DMS153 treated with DMSO at 0.1 percent for 48 hours (cell line): ENCODE measurements around the gene AGBL4.

Source experiments
- DNase-seq: peaks from one replicate; lab custom pipeline; 2025; ENCODE audit not compliant: unreplicated experiment; lab: John Stamatoyannopoulos, UW

Gene AGBL4

DNA sequence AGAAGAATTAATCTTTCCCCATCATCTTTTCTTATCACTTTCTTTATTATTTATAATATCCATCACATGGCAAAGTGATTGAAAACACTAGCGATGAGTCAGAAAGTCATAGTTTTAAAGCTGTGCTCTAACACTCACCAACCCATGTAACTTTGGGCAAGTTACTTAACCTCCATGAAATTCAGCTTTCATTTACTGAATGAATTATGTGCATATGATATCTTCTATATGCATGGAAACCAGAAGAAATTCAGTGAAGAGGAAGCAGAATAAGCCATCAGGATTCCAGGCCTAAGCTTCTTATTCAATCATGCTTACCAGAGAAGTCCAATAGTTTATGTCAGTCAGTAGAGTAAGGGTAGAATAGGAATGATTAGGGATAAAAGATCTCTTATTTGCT lies 300.1 kb downstream of the AGBL4 start:
- DNase-seq, result no peak

DNA sequence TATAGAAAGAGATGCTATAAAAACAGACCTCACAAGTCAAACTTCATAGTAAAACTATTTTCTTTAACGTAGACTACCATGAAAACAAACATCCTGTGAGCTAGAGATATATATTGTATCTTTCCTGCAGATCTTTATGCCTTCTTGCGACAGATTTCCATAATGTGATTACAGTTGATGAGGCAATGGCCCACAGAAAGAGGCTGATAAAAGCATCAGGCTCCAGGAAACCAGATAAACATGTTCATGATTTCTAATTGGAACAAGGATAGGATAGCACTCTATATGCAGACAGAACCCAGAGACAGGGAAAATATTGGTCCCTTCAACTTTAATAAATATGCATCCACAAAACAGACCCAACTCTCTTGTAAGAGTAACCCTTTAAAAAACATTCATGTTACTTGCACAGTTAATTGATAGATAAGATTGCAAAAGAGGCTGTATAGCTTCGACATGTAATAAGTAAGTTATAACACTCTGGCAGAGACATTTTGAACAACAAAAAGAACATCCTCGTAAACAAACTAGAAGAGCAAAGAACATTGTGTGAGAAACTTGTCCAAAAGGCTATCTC lies 329.4 kb downstream of the AGBL4 start:
- no peak for DNase-seq

DNA sequence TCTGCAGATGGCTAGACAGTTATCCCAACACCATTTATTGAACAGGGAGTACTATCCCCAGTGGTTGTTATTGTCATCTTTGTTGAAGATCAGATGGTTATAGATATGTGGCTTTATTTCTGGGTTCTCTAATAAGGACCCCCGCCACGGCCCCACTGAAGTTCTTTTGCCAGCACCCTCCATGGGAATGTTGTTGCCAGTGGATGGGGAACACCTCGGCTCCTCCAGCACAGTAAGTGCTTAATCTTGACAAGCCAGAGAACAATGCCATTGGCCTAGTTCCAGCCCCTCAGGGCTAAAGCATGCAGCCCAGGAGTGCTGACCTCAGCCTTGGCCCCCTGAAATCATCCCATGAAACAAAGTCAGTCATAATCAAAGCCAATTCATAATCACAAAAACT lies 337.6 kb downstream of the AGBL4 start:
- no peak for DNase-seq

DNA sequence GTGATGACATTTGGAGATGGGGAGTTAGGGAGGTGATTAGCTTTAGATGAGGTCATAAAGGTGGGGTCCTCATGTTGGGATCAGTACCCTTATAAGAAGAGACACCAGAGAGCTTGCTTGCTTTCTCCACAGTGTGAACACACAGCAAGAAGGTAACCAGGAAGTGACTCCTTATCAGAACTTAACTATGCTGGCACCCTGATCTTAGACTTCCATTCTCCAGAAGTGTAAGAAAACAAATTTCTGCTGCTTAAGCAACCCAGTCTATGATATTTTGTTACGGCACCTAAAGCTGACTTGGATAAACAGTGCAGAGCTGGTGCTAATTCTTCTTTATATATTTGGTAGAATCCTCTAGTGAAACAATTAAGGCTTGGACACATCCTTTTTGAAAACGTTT lies 346.0 kb downstream of the AGBL4 start:
- DNase-seq, result no peak

DNA sequence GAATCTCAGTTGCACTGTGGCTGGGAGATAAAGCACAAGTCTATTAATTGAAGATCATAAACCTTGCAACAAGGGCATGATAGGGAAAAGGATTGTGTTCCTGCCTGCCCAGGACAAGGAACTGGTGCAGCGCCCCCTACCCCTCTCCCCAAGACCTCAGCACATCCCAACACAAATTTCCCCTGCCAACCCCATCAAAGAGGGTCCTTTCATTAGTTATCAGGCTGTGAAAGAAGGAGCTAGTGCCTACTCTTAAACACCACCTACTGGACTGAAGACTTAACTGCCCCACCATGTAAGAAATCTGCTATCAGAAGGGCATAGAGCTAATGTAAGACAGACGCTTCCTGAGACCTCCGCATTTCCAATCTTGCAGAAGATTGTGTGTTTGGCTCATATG lies 372.6 kb downstream of the AGBL4 start:
- DNase-seq, result no peak

DNA sequence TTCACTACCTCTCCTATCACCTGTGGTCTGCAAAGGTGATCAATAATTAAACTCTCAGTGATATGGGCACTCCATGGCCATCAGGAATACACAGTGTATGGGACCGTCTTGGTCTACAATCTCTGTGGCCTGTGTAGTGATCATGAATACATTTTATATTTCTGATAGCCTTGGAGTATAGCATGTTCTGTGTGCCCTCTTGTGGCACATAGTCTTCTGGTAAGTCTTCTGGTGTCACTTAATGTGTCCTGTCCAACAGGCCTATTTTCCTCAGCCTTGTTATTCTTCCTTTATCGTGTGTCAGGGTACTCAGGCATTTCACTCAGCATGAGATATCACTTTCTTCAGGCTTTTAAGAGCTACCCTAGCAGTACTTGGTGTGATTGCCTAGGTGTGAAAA lies 393.6 kb downstream of the AGBL4 start:
- DNase-seq, result peak; percentile 6

DNA sequence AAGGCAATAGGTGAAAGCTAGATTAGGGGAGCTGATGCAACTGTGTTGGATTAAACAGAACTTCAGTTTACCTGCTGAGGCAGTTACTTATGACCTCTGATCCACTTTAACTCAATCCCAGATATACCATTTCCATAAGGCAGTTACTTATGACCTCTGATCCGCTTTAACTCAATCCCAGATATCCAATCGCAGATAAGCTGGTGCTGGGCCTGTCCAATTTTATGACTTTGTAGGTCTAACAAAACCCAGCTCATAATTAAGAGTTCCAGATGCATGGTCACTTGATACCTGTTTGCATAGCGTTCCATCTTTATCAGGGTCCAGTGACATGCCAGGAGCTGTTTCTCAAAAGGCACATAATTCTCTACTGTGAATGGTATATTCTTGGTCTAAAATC lies 396.0 kb downstream of the AGBL4 start:
- no peak for DNase-seq

DNA sequence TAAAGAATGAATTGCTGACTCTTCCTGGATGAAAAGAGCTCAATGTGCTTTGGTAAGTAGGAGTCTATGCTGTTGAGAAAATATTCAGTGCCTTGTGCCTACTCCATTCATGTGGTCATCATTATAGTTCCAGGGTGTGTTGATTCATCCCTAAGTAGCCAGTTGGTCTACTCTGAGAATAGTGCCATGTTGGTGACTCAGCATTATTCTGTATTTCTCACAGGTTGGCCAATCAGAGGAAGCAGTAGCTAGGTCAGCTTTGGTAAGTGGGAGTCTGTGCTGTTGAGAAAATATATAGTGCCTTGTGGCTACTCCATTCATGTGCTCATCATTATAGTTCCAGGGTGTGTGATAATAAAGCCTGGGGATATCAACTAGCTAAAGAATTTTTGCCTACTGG lies 397.3 kb downstream of the AGBL4 start:
- DNase-seq, result no peak

DNA sequence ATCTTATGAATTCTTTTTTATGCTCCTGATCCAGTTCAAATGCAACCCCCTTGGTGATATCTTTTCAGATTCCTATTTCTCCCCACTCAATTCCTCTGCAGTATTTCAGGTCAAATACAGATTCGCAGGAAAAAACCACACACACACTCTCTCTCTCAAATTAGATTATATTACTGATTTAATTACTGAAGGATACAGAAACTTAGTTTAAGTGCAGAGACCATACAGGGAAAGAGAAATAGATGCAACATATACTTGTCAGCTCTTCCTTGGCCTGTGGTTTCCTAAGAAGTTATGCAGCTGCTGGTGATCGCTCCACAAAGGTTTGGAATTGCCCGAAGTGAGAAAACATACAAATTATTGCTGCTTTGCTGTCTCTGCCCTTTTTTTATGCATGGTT lies 400.9 kb downstream of the AGBL4 start:
- DNase-seq, result no peak

DNA sequence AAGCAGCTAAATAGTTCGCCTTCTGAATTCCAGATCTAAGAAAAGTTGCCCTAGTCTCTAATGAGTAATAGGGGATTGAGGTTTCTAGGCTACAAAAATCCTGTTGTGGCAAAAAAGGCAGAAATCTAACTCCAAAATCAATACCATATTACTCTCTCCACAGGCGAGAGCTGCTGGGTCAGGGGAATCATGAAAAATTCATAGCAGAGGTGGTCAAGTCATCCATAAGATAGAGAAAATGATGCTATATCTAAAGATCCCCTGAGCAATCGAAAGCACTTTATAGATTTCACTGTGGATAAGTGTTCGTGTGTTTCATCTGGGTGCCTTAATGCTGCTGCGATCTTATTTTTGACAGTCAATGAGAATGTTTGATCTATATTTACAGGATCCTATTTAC lies 417.7 kb downstream of the AGBL4 start:
- DNase-seq, result no peak

DNA sequence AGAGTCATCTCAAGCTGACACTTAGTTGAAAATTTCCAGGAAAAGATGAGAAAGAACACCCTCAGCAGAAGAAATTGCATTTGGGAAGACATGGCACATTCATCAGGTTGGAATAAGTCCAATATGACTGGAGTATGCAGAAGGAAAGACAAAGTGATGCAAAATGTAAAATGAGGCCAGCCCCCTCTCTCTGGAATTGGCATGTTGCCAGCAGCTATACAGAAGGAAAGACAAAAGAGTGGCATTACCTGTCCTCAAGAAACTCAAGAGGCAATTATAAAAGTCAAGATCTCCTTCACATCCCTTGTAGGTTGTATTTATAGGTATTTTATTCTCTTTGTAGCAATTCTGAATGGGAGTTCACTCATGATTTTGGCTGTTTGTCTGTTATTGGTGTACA lies 426.3 kb downstream of the AGBL4 start:
- DNase-seq, result no peak

DNA sequence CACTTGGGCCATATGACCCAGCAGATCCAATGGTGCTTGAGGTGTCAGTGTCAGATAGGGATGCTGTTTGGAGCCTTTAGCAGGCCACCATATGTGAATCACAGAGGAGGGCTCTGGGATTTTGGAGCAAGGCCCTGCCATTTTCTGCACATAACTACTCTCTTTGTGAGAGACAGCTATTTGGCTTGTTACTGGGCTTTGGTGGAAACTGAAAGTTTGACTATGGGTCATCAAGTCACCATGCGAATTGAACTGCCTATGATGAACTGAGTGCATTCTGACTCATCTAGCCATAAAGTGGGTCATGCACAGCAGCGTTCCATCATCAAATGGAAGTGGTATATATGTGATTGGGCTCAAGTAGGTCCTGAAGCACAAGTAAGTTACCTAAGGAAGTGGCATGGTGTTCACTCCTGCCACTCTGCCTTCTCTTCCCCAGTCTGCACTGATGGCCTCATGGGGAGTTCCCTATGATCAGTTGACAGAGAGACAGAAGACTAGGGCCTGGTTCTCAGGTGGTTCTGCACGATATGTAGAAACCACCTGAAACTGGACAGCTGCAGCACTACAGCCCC lies 447.3 kb downstream of the AGBL4 start:
- no peak for DNase-seq

DNA sequence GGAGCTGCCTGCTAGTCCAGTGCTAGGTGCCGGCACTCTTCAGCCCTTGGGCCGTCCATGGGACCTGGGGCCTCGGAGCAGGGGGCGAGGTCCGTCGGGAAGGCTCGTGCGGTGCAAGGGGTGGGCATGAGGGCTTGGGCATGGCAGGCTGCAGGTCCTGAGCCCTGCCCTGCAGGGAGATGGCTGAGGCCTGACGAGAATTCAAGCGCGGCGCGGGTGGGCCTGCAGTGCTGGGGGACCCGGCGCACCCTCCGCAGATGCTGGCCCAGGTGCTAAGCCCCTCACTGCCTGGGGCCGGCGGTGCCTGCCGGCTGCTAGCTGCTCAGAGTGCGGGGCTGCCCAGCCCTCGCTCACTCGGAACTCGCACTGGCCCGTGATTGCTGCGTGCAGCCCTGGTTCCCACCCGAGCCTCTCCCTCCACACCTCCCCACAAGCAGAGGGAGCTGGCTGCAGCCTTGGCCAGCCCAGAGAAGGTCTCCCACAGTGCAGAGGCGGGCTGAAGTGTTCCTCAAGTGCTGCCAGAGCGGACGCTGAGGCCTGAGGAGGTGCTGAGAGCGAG lies 467.0 kb downstream of the AGBL4 start:
- no peak for DNase-seq

DNA sequence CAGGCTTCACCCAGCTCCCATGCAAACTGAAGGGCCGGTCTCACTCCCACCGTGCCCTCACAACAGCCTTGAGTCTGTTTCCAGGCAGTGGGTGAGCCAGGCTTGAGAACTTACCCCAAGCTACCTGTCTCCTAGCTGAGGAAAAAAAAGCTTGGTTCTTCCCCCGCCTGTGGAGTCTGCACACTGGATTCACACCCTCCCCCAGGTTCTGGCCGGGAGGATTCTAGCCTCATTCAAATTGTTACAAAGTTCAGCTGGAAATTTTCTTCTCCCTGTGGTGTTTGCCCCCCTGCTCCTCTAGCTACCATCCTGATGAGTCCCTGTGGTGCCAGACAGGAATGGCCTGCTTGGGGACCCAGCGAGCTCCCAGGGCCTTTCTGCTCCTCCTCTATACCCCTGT lies 471.7 kb downstream of the AGBL4 start:
- no peak for DNase-seq

DNA sequence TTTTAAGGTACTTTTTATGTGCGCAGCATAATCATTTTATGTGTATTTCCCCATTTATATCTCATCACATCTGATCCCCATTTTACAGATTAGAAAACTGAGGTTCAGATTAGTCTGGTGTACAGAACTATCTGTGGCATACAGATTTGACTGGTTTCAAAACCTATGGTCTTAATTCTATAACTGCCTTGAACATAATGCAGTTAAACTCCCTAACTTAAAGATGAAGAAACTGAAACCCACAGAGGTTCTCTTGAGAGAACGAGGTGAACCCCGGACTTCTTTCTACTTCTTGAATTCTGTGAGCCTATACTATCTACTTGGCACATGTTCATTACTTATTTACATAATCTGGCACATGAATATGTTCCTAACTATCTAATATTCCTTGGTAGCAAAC lies 479.1 kb downstream of the AGBL4 start:
- no peak for DNase-seq

DNA sequence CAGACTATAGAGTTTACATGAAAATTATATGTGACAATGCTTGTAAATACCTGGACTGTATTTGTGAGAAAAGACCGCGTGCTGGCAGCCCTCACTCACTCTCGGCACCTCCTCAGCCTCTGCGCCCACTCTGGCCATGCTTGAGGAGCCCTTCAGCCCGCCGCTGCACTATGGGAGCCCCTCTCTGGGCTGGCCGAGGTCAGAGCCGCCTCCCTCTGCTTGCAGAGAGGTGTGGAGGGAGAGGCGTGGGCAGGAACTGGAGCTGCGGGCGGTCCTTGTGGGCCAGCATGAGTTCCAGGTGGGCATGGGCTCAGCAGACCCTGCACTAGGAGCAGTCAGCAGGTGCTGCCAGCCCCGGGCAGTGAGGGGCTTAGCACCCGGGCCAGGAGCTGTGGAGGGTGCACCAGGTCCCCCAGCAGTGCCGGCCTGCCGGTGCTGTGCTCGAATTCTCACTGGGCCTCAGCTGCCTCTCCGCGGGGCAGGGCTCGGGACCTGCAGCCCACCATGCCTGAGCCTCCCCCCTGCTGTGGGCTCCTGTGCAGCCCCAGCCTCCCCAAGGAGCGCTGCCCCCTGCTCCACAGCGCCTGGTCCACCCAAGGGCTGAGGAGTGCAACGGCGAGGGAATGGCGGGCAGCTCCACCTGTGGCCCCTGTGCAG lies 482.5 kb downstream of the AGBL4 start:
- DNase-seq, result no peak

DNA sequence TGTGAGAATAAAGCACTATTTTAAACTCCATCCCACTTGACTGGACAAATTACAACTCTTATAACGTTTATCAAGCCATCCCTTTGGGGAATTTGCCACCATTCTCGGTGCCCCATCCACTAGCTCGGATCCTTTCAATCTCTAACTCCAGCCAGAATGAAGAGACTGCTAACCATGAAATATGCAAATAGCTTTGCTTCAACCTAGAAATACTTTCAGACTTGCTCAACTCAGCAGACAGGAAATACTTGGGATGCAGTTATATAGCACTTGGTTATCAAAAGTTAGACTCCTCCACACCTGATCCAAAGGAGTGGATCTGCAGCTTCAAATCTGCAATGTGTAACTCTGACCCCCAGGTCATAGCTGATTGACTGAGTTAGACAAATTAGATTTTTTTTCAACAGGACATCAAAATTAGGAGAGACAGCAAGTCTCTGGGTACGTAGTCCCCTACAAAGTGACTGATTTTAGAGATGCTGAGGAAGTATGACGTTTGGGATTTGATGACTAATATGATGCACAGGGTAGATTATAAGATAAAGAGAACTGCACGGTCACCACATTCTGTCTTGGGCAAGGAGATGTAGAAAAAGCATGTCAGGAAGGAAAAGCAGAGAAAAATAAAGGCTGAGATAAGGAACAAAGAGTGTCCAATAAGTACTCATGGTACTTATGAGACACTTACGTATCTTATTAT lies 496.0 kb downstream of the AGBL4 start:
- no peak for DNase-seq

DNA sequence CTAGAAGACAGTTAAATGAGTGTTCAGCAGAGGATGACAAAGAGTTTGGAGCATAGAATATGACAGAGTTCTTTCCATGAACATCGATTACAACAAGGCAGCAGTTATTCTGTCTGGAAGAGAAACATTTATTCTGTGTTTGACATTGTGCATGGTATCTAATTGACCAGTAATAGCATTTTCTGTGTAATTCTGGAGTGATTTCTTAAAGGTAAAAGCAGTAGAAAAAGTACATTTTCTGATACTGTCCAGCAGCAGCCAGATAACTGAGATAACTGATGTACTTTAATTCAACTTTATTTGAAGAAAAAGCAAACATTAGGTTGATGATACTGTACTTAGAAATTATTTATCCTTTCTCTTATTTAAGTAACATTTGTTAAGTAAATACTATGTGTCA lies 497.1 kb downstream of the AGBL4 start:
- no peak for DNase-seq

DNA sequence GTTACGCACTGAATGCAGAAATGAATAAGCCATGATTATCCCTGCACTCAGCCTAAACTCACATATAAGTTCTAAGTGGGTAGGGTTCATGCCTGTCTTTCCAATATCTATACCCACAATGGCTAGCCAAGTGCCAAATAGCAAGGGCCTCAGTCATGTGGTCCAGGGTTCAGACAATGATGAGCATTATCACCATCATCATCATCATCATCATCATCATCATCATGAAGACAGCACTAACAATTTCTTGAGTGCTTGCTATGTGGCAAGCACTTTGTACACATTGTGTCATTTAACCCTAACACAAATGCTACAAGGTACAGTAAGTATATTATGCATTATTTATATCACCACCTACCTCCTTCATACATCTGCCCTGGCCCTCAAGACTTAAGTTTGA lies 500.0 kb downstream of the AGBL4 start:
- no peak for DNase-seq

DNA sequence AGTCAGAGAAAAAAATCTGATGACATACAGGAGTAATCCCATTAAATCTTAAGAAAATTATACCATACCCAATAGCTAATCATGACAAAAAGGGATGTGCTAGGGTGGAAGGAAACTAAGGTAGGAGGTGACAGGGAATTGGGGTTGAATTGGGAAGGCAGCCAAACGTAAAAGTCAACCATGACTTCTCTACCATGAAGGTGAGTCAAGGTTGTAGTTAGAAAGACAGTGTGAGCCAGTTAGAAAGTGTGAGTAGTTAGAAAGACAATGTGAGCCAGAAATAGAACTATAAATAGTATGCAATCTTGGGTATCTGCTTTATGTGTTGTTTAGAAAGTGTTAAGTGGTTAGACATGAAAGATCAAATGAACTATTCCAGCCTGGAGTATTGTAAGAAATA lies 556.8 kb downstream of the AGBL4 start:
- DNase-seq, result no peak

DNA sequence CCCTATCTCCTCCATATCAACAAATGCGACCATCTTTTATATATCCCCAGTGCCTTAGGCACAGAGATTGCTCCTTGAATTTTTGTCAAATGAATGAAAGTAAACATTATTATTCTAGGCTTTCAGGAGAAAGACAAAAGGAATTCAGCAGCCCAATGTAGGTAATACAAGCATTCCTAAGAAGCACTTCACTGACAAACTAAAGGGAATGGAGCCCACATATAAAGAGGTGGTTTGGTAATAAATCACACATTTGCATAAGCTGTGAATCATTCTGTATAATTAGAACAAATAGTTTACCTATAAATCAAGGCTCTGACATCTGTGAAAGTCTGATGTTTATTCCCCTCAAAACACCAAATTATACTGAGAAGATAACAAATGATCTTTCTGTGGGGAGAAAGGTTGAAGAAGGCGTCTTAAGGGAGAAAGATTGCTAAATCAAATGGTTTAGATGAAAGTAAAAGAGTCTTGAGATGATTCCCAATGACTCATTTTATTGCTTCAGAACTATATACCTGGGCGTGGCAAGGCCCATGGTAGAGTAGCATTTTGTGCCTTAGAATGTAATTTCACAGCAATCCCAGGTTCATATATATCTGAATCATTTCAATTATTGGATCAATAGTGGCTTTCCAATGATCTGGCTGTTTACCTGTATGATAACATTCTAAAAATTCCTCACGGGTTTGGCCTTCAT lies 558.1 kb downstream of the AGBL4 start:
- DNase-seq, result no peak
